ENCODE results near the gene BMPR1A.

- no peak for TF ChIP-seq CTCF (IDR thresholded peaks at IDR 0.05)
- no peak for TF ChIP-seq EP300 (IDR thresholded peaks at IDR 0.05)
These were observed 63.1 kb downstream of the BMPR1A start for GRCh38 chr10:86819567-86819966.

Measured in suprapubic skin (tissue), 3 donors.